Liver (tissue), 9 donors: Measurements from ENCODE around the gene PRPSAP2. TPM values are rescaled to one million over a fixed set of nuclear protein-coding genes. Genes with fewer than 3 reads are reported as not detected.
"Not testable (repeated sequence)": the region's sequence is repeated elsewhere in the genome, so short reads cannot be mapped to it uniquely, and the experiment has no call there.

Experiments
- DNase-seq: peaks from one replicate; pipeline ENCODE4 v3.0.0-alpha.2; 2017; ENCODE audit warnings: low spot score
- H3K27ac ChIP-seq, 2 donors: one replicate each; pipeline ENCODE4 v1.7.0; 2013; ENCODE audit warnings: inconsistent platforms in 2 of 2, low read length in 2 of 2, control low read depth in 1 of 2, low read depth in 1 of 2, mild to moderate bottlenecking in 1 of 2
- H3K27me3 ChIP-seq, 4 donors: one replicate each; pipeline versions ENCODE4 v1.6.1 to v1.7.0; 2013; ENCODE audit warnings: low read length in 3 of 4, inconsistent platforms in 1 of 4, mild to moderate bottlenecking in 1 of 4, moderate library complexity in 1 of 4; ENCODE audit not compliant: control insufficient read depth in 4 of 4, insufficient read depth in 4 of 4
- H3K36me3 ChIP-seq, 4 donors: one replicate each; pipeline versions ENCODE4 v1.6.1 to v1.7.0; 2013; ENCODE audit warnings: low read length in 3 of 4, mild to moderate bottlenecking in 3 of 4, low read depth in 1 of 4, moderate library complexity in 1 of 4; ENCODE audit not compliant: control insufficient read depth in 4 of 4, insufficient read depth in 3 of 4
- H3K4me1 ChIP-seq, 4 donors: one replicate each; pipeline versions ENCODE4 v1.6.1 to v1.7.0; 2013; ENCODE audit warnings: low read length in 3 of 4, mild to moderate bottlenecking in 3 of 4, moderate library complexity in 1 of 4; ENCODE audit not compliant: control insufficient read depth in 4 of 4, insufficient read depth in 4 of 4
- H3K4me3 ChIP-seq, 3 donors: one replicate each; pipeline versions ENCODE4 v1.6.1 to v1.7.0; 2013; ENCODE audit warnings: low read length in 3 of 3, control low read depth in 1 of 3, low read depth in 1 of 3, mild to moderate bottlenecking in 1 of 3
- H3K9ac ChIP-seq, 2 donors: one replicate each; pipeline ENCODE4 v1.7.0; 2013; ENCODE audit warnings: low read length in 2 of 2, mild to moderate bottlenecking in 2 of 2, moderate library complexity in 2 of 2, control low read depth in 1 of 2, low read depth in 1 of 2
- H3K9me3 ChIP-seq, 4 donors: one replicate each; pipeline versions ENCODE4 v1.6.1 to v1.7.0; 2013; ENCODE audit warnings: low read length in 3 of 4; ENCODE audit not compliant: control insufficient read depth in 4 of 4
- CTCF ChIP-seq: fragments of 150-350 bp; IDR thresholded peaks from 2 replicates; pipeline ENCODE4 v1.5.1; 2017; ENCODE audit warnings: improper control_type of control experiment, low read depth, low read length; ENCODE audit not compliant: missing input control
- FOXA1 ChIP-seq: IDR thresholded peaks from 2 replicates; pipeline ENCODE4 v1.6.1; 2016; ENCODE audit warnings: antibody characterized with exemption
- FOXA2 ChIP-seq: IDR thresholded peaks from 2 replicates; pipeline ENCODE4 v1.6.1; 2016; ENCODE audit warnings: antibody characterized with exemption
- GABPA ChIP-seq, 2 donors: IDR thresholded peaks in 1 of 2; conservative IDR thresholded peaks in 1 of 2; 2 replicates each; pipeline ENCODE4 v1.6.1; 2016; ENCODE audit warnings: antibody characterized with exemption in 2 of 2, mild to moderate bottlenecking in 1 of 2, moderate library complexity in 1 of 2
- JUND ChIP-seq, 2 donors: IDR thresholded peaks; 2 replicates each; pipeline ENCODE4 v1.6.1; 2016; ENCODE audit warnings: antibody characterized with exemption in 2 of 2
- MAX ChIP-seq: IDR thresholded peaks from 2 replicates; pipeline ENCODE4 v1.6.1; 2016; ENCODE audit warnings: antibody characterized with exemption
- NR2F2 ChIP-seq: IDR thresholded peaks from 2 replicates; pipeline ENCODE4 v1.6.1; 2016; ENCODE audit warnings: antibody characterized with exemption
- RAD21 ChIP-seq, 2 donors: IDR thresholded peaks; 2 replicates each; pipeline ENCODE4 v1.6.1; 2016; ENCODE audit warnings: antibody characterized with exemption in 2 of 2, mild to moderate bottlenecking in 2 of 2
- REST ChIP-seq: IDR thresholded peaks from 2 replicates; pipeline ENCODE4 v1.6.1; 2016; ENCODE audit warnings: antibody characterized with exemption, mild to moderate bottlenecking
- SP1 ChIP-seq: IDR thresholded peaks from 2 replicates; pipeline ENCODE4 v1.6.1; 2018; ENCODE audit warnings: antibody characterized with exemption, mild to moderate bottlenecking
- YY1 ChIP-seq: IDR thresholded peaks from 2 replicates; pipeline ENCODE4 v1.6.1; 2016; ENCODE audit warnings: antibody characterized with exemption, mild to moderate bottlenecking
- ZBTB33 ChIP-seq: IDR thresholded peaks from 2 replicates; pipeline ENCODE4 v1.6.1; 2016; ENCODE audit warnings: antibody characterized with exemption
- WGBS: extraction: QIAGEN DNeasy Blood & Tissue Kit; methylation state at CpG from one replicate; pipeline ENCODE4 v1.1.7; 2013; 5-methylcytosine and 5-hydroxymethylcytosine counted together
- polyA plus RNA-seq, 2 donors: library from polyadenylated mRNA; stranded (reverse) in 1 of 2; unstranded in 1 of 2; fragments of 200-250 nt in 1 of 2; fragments of >200 nt in 1 of 2; fragmentation: Nextera tagmentation in 1 of 2; extraction: Ambion mirVana in 1 of 2; gene quantifications; one replicate each; pipeline versions ENCODE4 v1.2.1 to v1.2.3, GENCODE V29; 2013 to 2015
- total RNA-seq, 2 donors: library from RNA; depleted of rRNA; stranded (reverse); fragments of >200 nt; gene quantifications; one replicate each; pipeline ENCODE4 v1.2.3, GENCODE V29; 2014
- donor health status: healthy.
- donor health status: healthy.
- donor health status: healthy.
- donor health status: healthy.
- donor health status: healthy.

PRPSAP2 gene
- total and polyA plus RNA-seq, 4 donors, result 10.2 to 31.4 (median 16.7) TPM

GRCh38 chr17:18816489-18817371 lies 41.2 kb upstream of the PRPSAP2 start:
- WGBS, result 48% methylated on average over 9 of the region's 9 CpGs
- not testable (repeated sequence) for H3K27me3 ChIP-seq, H3K9me3 ChIP-seq, H3K4me3 ChIP-seq, H3K27ac ChIP-seq, H3K36me3 ChIP-seq, H3K4me1 ChIP-seq, H3K9ac ChIP-seq
- DNase-seq, result peak; percentile 34
- TF ChIP-seq CTCF (peak; percentile 57), RAD21 (IDR thresholded peaks at IDR 0.05) (peak; percentile 75 to 78)

GRCh38 chr17:18821430-18821829 lies 36.5 kb upstream of the PRPSAP2 start:
- WGBS, result 45% methylated on average over 1 of the region's 3 CpGs
- H3K4me1 ChIP-seq, H3K4me3 ChIP-seq, H3K27me3 ChIP-seq, H3K9me3 ChIP-seq, DNase-seq, H3K9ac ChIP-seq, H3K36me3 ChIP-seq, H3K27ac ChIP-seq: not testable (repeated sequence)

GRCh38 chr17:18827613-18828012 lies 30.3 kb upstream of the PRPSAP2 start:
- not testable (repeated sequence) for H3K4me3 ChIP-seq, H3K9me3 ChIP-seq, H3K27me3 ChIP-seq, DNase-seq, H3K36me3 ChIP-seq, H3K27ac ChIP-seq, H3K4me1 ChIP-seq, H3K9ac ChIP-seq
- WGBS, result no CpG with 5 or more reads among the region's 1 CpG

GRCh38 chr17:18848501-18848900 lies 9.4 kb upstream of the PRPSAP2 start:
- H3K9ac ChIP-seq, result no peak overlapping the region
- H3K36me3 ChIP-seq, result no peaks in the 10 kb centered on the region
- H3K9me3 ChIP-seq, result no peaks in the 10 kb centered on the region
- 97% methylated on average over 6 of the region's 6 CpGs for WGBS
- H3K27ac ChIP-seq, result no peak overlapping the region
- H3K27me3 ChIP-seq, result no peaks in the 10 kb centered on the region
- no peaks in the 10 kb centered on the region for H3K4me1 ChIP-seq
- no peak for DNase-seq
- no peak overlapping the region for H3K4me3 ChIP-seq
- TF ChIP-seq CTCF, result no peak
- TF ChIP-seq RAD21 (IDR thresholded peaks at IDR 0.05), result no peak
- TF ChIP-seq MAX, result no peak
- TF ChIP-seq GABPA (IDR thresholded peaks at IDR 0.05 in 1 of 2, conservative IDR thresholded peaks at IDR 0.05 in 1 of 2), result no peak
- no peak for TF ChIP-seq JUND (IDR thresholded peaks at IDR 0.05)
- no peak for TF ChIP-seq YY1
- no peak for TF ChIP-seq FOXA1
- TF ChIP-seq SP1, result no peak
- no peak for TF ChIP-seq FOXA2
- no peak for TF ChIP-seq ZBTB33
- TF ChIP-seq REST, result no peak
- no peak for TF ChIP-seq NR2F2
